H9 (cell line): ENCODE measurements around the gene SECTM1. TPM values are rescaled to one million over a fixed set of nuclear protein-coding genes. Genes with fewer than 3 reads are reported as not detected.

Source experiments
- DNase-seq: peaks from one replicate; pipeline ENCODE4 v3.0.0-alpha.2; 2017
- H2AFZ ChIP-seq: one replicate; pipeline ENCODE4 v1.6.1; 2013; ENCODE audit warnings: mild to moderate bottlenecking, low read length, control low read depth, moderate library complexity
- H2AK5ac ChIP-seq: 2 replicates; pipeline ENCODE4 v1.6.1; 2013; ENCODE audit warnings: low read length, control low read depth, mixed read lengths; ENCODE audit not compliant: insufficient read length
- H2BK120ac ChIP-seq: one replicate; pipeline ENCODE4 v1.6.1; 2013; ENCODE audit warnings: low read depth, mild to moderate bottlenecking, low read length, control low read depth, inconsistent platforms; ENCODE audit not compliant: poor library complexity, severe bottlenecking
- H2BK12ac ChIP-seq: 2 replicates; pipeline ENCODE4 v1.6.1; 2013; ENCODE audit warnings: low read length, control low read depth, mixed read lengths, low read depth; ENCODE audit not compliant: insufficient read length
- H2BK15ac ChIP-seq: 2 replicates; pipeline ENCODE4 v1.6.1; 2013; ENCODE audit warnings: low read depth, low read length, control low read depth
- H2BK20ac ChIP-seq: one replicate; pipeline ENCODE4 v1.6.1; 2013; ENCODE audit warnings: low read depth, mild to moderate bottlenecking, low read length, control low read depth, inconsistent platforms; ENCODE audit not compliant: poor library complexity, severe bottlenecking
- H2BK5ac ChIP-seq: 2 replicates; pipeline ENCODE4 v1.6.1; 2013; ENCODE audit warnings: low read length, control low read depth, mixed read lengths; ENCODE audit not compliant: insufficient read length
- H3K14ac ChIP-seq: 2 replicates; pipeline ENCODE4 v1.6.1; 2013; ENCODE audit warnings: low read length, control low read depth; ENCODE audit not compliant: insufficient read depth
- H3K18ac ChIP-seq: 2 replicates; pipeline ENCODE4 v1.6.1; 2013; ENCODE audit warnings: low read depth, mild to moderate bottlenecking, mixed read lengths, low read length, control low read depth; ENCODE audit not compliant: insufficient read length
- H3K23ac ChIP-seq: 2 replicates; pipeline ENCODE4 v1.6.1; 2013; ENCODE audit warnings: low read length, control low read depth, mixed read lengths, low read depth; ENCODE audit not compliant: insufficient read length
- H3K23me2 ChIP-seq: 2 replicates; pipeline ENCODE4 v1.6.1; 2013; ENCODE audit warnings: low read depth, mild to moderate bottlenecking, mixed read lengths, low read length, control low read depth; ENCODE audit not compliant: insufficient read length, poor library complexity, severe bottlenecking
- H3K27ac ChIP-seq: 2 replicates; pipeline ENCODE4 v1.5.1; 2013; ENCODE audit warnings: low read length, control low read depth, mixed read lengths, low read depth; ENCODE audit not compliant: insufficient read length
- H3K27me3 ChIP-seq: 2 replicates; pipeline ENCODE4 v1.6.1; 2013; ENCODE audit warnings: low read length, control low read depth, inconsistent platforms; ENCODE audit not compliant: insufficient read depth
- H3K4ac ChIP-seq: 2 replicates; pipeline ENCODE4 v1.6.1; 2013; ENCODE audit warnings: low read depth, mild to moderate bottlenecking, control low read depth, inconsistent platforms, low read length, moderate library complexity
- H3K4me1 ChIP-seq: 2 replicates; pipeline ENCODE4 v1.6.1; 2013; ENCODE audit warnings: low read length, control low read depth, inconsistent platforms; ENCODE audit not compliant: insufficient read depth
- H3K4me2 ChIP-seq: 2 replicates; pipeline ENCODE4 v1.6.1; 2013; ENCODE audit warnings: low read length, control low read depth, mixed read lengths; ENCODE audit not compliant: insufficient read length, insufficient read depth
- H3K56ac ChIP-seq: 2 replicates; pipeline ENCODE4 v1.6.1; 2013; ENCODE audit warnings: low read depth, mild to moderate bottlenecking, mixed read lengths, low read length, control low read depth; ENCODE audit not compliant: insufficient read length
- H3K79me1 ChIP-seq: 2 replicates; pipeline ENCODE4 v1.6.1; 2013; ENCODE audit warnings: low read depth, mild to moderate bottlenecking, moderate library complexity, low read length, control low read depth, inconsistent platforms; ENCODE audit not compliant: insufficient read depth, poor library complexity, severe bottlenecking
- H3K79me2 ChIP-seq: 2 replicates; pipeline ENCODE4 v1.6.1; 2013; ENCODE audit warnings: low read length, control low read depth, inconsistent platforms; ENCODE audit not compliant: insufficient read depth
- H3K9ac ChIP-seq: 2 replicates; pipeline ENCODE4 v1.6.1; 2013; ENCODE audit warnings: low read length, control low read depth, mixed read lengths; ENCODE audit not compliant: insufficient read length; ENCODE audit errors: extremely low read depth
- H3K9me3 ChIP-seq: one replicate; pipeline ENCODE4 v1.6.1; 2013; ENCODE audit warnings: low read depth, low read length, inconsistent platforms; ENCODE audit not compliant: control insufficient read depth
- H3T11ph ChIP-seq: one replicate; pipeline ENCODE4 v1.6.1; 2013; ENCODE audit warnings: mild to moderate bottlenecking, low read length, control low read depth, inconsistent platforms
- H4K20me1 ChIP-seq: one replicate; pipeline ENCODE4 v1.6.1; 2013; ENCODE audit not compliant: control insufficient read depth, insufficient read length, insufficient read depth
- H4K5ac ChIP-seq: 2 replicates; pipeline ENCODE4 v1.6.1; 2013; ENCODE audit warnings: low read depth, mild to moderate bottlenecking, mixed read lengths, low read length, control low read depth; ENCODE audit not compliant: insufficient read length
- H4K8ac ChIP-seq: replicated peaks from 2 replicates; pipeline ENCODE4 v1.6.1; 2013; ENCODE audit warnings: low read length, control low read depth, mixed read lengths, low read depth; ENCODE audit not compliant: insufficient read length
- H4K91ac ChIP-seq: 2 replicates; pipeline ENCODE4 v1.6.1; 2013; ENCODE audit warnings: low read depth, mild to moderate bottlenecking, moderate library complexity, mixed read lengths, low read length, control low read depth; ENCODE audit not compliant: insufficient read length
- H3K27ac Mint-ChIP-seq, 3 experiments: 2 replicates in 2 of 3; 3 replicates in 1 of 3; pipeline ENCODE4 v1.8.0; 2020 to 2021; ENCODE audit warnings: mixed read lengths in 3 of 3, mild to moderate bottlenecking in 1 of 3, moderate library complexity in 1 of 3
- H3K27me3 Mint-ChIP-seq: 2 replicates; pipeline ENCODE4 v1.8.0; 2021; ENCODE audit warnings: low read depth, mild to moderate bottlenecking, moderate library complexity, mixed read lengths
- H3K36me3 Mint-ChIP-seq, 3 experiments: 2 replicates in 2 of 3; 3 replicates in 1 of 3; pipeline ENCODE4 v1.8.0; 2020 to 2021; ENCODE audit warnings: low read depth in 3 of 3, mixed read lengths in 3 of 3; ENCODE audit not compliant: insufficient read depth in 1 of 3
- H3K4me1 Mint-ChIP-seq, 2 experiments: 2 replicates each; pipeline ENCODE4 v1.8.0; 2020; ENCODE audit warnings: mixed read lengths in 2 of 2
- H3K4me3 Mint-ChIP-seq, 2 experiments: 2 replicates in 1 of 2; 3 replicates in 1 of 2; pipeline ENCODE4 v1.8.0; 2020 to 2021; ENCODE audit warnings: mild to moderate bottlenecking in 2 of 2, mixed read lengths in 2 of 2, moderate library complexity in 1 of 2
- H3K9me3 Mint-ChIP-seq, 2 experiments: 2 replicates in 1 of 2; 3 replicates in 1 of 2; pipeline ENCODE4 v1.8.0; 2020; ENCODE audit warnings: mild to moderate bottlenecking in 2 of 2, mixed read lengths in 2 of 2, moderate library complexity in 1 of 2
- CTCF ChIP-seq: fragments of 200-600 bp; sonication (generic); conservative IDR thresholded peaks from 3 replicates; pipeline ENCODE4 v1.8.0; 2021; ENCODE audit warnings: antibody characterized with exemption, mild to moderate bottlenecking
- WGBS: extraction: QIAGEN DNeasy Blood & Tissue Kit; methylation state at CpG from one replicate; pipeline ENCODE4 v1.1.7; 2013; ENCODE audit warnings: missing lambda C conversion rate, low lambda C conversion rate, mixed read lengths; ENCODE audit not compliant: insufficient read length; ENCODE audit errors: extremely low coverage; 5-methylcytosine and 5-hydroxymethylcytosine counted together
- total RNA-seq: library from RNA; stranded (reverse); gene quantifications from 2 replicates; pipeline ENCODE4 v1.2.1, GENCODE V29; 2021

Gene SECTM1
- total RNA-seq, 1 experiment from 2014 or later: 0.28 TPM

- Histone ChIP-seq H3K9ac (no peak overlapping the region), H3K4ac (no peak overlapping the region), H4K8ac (no peak overlapping the region), H3K23me2 (no peaks in the 10 kb centered on the region), H2BK15ac (no peak overlapping the region), H2AK5ac (no peak overlapping the region), H2BK5ac (no peak overlapping the region), H2BK12ac (no peak overlapping the region), H2AFZ (no peak overlapping the region), H3K9me3 (no peaks in the 10 kb centered on the region), H2BK120ac (no peak overlapping the region), H3K79me1 (no peaks in the 10 kb centered on the region), H3K27me3 (no peaks in the 10 kb centered on the region), H3K56ac (no peak overlapping the region), H3T11ph (no peak overlapping the region), H3K4me2 (no peak overlapping the region), H3K14ac (no peak overlapping the region), H3K27ac (no peak overlapping the region), H3K23ac (no peak overlapping the region), H3K18ac (no peak overlapping the region), H4K91ac (no peak overlapping the region), H4K5ac (no peak overlapping the region), H3K79me2 (no peaks in the 10 kb centered on the region), H2BK20ac (no peak overlapping the region), H3K4me1 (peaks cover 3% of the 10 kb centered on the region; the same call in 1 of the 2 replicates), H4K20me1 (peaks cover 4% of the 10 kb centered on the region)
- Mint-ChIP-seq H3K9me3 (peaks cover 0 to 5% of the 10 kb centered on the region in 2 experiments; a peak in 3 of 5 replicates), H3K27ac (no peak overlapping the region), H3K4me1 (peaks cover 23 to 42% of the 10 kb centered on the region in 2 experiments), H3K4me3 (no peak overlapping the region), H3K27me3 (peaks cover 11% of the 10 kb centered on the region), H3K36me3 (no peaks in the 10 kb centered on the region)
- DNase-seq: no peak
- TF ChIP-seq CTCF: no peak
- WGBS: no CpG with 5 or more reads among the region's 8 CpGs
Observed at GRCh38 chr17:82280537-82280936, 53.0 kb downstream of the SECTM1 start.
